T-helper 1 cell treated with Interleukin-12 subunit alpha and Interleukin-12 subunit beta and Interleukin-4 antibody, amounts not matched to agents 30 ng/mL and 1 ng/mL, for 36 hours (primary cell): ENCODE measurements around the gene CYP26B1. TPM values are rescaled to one million over a fixed set of nuclear protein-coding genes. Genes with fewer than 3 reads are reported as not detected.

Experiments
- intact Hi-C: fragments of 100-400 bp; cut with micrococcal nuclease; formaldehyde crosslinking; loops from one replicate; pipeline ENCODE4 v1.15.1; 2024
- total RNA-seq: library from RNA; stranded (reverse); gene quantifications from 2 replicates; pipeline ENCODE4 v1.2.3, GENCODE V29; 2022

Gene CYP26B1
- total RNA-seq, 1 donor from 2014 or later, result not detected

GRCh38 chr2:72155151-72155550 is 7.5 kb upstream of the CYP26B1 start:
- intact Hi-C loops, result no loop called here

GRCh38 chr2:72154386-72154975 is 6.8 kb upstream of the CYP26B1 start:
- intact Hi-C loops, result loop anchor here (5.0 kb wide), 1 partner anchor 593 kb away; no protein-coding TSS in a partner anchor

- intact Hi-C loops, result loop anchor here (5.0 kb wide), 1 partner anchor 593 kb away; no protein-coding TSS in a partner anchor
Measured at GRCh38 chr2:72153924-72154323, 6.3 kb upstream of the CYP26B1 start.

GRCh38 chr2:72153026-72153791 is 5.5 kb upstream of the CYP26B1 start:
- intact Hi-C loops, result loop anchor here (5.0 kb wide), 1 partner anchor 594 kb away; no protein-coding TSS in a partner anchor

GRCh38 chr2:72150861-72151356 is 3.2 kb upstream of the CYP26B1 start:
- intact Hi-C loops, result loop anchor here (1.0 to 5.0 kb wide), 6 partner anchors 226 to 621 kb away; no protein-coding TSS in a partner anchor

GRCh38 chr2:72150157-72150860 is 2.6 kb upstream of the CYP26B1 start:
- intact Hi-C loops, result loop anchor here (1.0 to 5.0 kb wide), 6 partner anchors 226 to 620 kb away; no protein-coding TSS in a partner anchor

GRCh38 chr2:72149556-72150156 is 2.0 kb upstream of the CYP26B1 start:
- intact Hi-C loops, result loop anchor here (1.0 to 5.0 kb wide), 8 partner anchors 225 to 1262 kb away; no protein-coding TSS in a partner anchor

- intact Hi-C loops, result loop anchor here (2.0 to 5.0 kb wide), 2 partner anchors 772 to 1262 kb away; no protein-coding TSS in a partner anchor
Measured at GRCh38 chr2:72148837-72149555, 1.3 kb upstream of the CYP26B1 start.

- intact Hi-C loops, result loop anchor here (2.0 to 5.0 kb wide), 2 partner anchors 773 to 1261 kb away; no protein-coding TSS in a partner anchor
Measured at GRCh38 chr2:72148003-72148836, 558 bp upstream of the CYP26B1 start.

- intact Hi-C loops, result loop anchor here (5.0 kb wide), 1 partner anchor 1259 kb away; no protein-coding TSS in a partner anchor
Measured at GRCh38 chr2:72146347-72147302, 1.0 kb downstream of the CYP26B1 start.

- intact Hi-C loops, result loop anchor here (5.0 kb wide), 1 partner anchor 1258 kb away; no protein-coding TSS in a partner anchor
Measured at GRCh38 chr2:72145658-72146329, 1.9 kb downstream of the CYP26B1 start.

- intact Hi-C loops, result loop anchor here (5.0 kb wide), 1 partner anchor 1258 kb away; no protein-coding TSS in a partner anchor
Measured at GRCh38 chr2:72145289-72145657, 2.4 kb downstream of the CYP26B1 start.

- intact Hi-C loops, result loop anchor here (5.0 kb wide), 1 partner anchor 1257 kb away; no protein-coding TSS in a partner anchor
Measured at GRCh38 chr2:72144632-72145288, 2.9 kb downstream of the CYP26B1 start.

- intact Hi-C loops, result no loop called here
Measured at GRCh38 chr2:72144274-72144631, 3.4 kb downstream of the CYP26B1 start.

- intact Hi-C loops, result no loop called here
Measured at GRCh38 chr2:72143441-72144273, 4.0 kb downstream of the CYP26B1 start.
